ENCODE measurements around the gene AFG3L2. TPM values are rescaled to one million over a fixed set of nuclear protein-coding genes. Genes with fewer than 3 reads are reported as not detected.

AFG3L2 gene
- total and polyA plus RNA-seq, 2 donors = 26.9 to 34.3 TPM

DNA sequence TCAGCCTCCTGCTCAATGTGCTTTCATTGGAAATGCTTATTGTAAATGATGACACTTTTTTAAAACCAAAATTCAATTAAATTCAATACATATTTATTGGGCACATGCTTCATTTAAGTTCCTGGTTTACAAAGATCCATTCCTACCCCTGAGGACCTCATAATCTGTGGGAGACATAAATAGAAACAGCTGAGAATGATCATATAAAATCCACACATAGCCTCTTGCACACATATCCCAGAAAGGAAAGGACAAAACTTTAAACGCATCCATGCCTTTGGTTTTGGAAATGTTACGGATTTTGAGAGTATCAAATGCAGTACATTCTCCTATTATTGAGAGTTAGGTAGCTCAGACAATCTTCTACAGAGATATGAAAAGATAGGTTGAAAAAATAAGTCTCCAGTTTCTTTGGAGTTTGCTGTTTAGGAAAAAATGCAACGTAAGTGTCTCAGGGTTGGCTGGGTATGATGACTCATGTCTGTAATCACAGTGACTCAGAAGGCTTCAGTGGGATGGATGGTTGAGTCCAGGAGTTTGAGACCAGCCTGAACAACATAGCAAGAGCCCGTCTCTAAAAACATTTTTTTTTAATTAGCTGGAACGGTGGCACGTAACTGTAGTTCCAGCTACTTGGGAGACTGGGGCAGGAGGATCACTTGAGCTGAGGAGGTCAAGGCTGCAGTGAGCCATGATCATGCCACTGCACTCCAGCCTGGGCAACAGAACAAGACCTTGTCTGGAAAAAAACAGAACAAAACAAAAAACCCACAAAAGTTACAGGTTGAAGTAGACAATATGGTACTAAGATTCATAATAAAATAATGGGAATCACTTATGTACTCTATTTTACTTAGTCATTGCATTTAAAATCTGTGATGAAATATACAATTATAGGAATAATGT lies 26.8 kb upstream of the AFG3L2 start:
- 90% methylated on average over 6 of the region's 6 CpGs for WGBS
- no peak overlapping the region for H3K27ac ChIP-seq (ENCODE audit: low read depth in 1 of 2, low read length in 1 of 2)
- no peak for DNase-seq (ENCODE audit: low read depth in 6 of 9, low spot score in 9 of 9)

DNA sequence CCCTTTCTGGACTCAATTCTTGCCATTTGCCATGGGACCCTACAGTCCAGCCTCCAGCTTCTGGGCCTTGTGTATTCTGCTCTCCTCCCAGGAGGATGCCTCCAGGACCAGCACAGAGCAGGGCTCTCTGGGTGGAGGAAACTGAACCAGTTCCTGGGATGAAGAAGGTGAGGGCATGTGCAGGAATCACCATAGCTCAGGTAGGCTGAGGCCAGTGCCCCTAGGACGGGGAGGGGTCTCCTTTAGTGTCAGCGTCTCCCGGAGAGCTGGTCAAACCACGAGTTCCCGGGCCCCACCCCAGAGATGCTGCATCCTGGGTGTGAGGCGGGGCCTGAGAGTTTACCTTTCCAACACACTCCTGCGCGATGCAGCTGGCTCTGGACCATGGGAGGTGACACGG lies 24.9 kb upstream of the AFG3L2 start:
- Histone ChIP-seq H3K27ac (ENCODE audit: low read depth in 1 of 2, low read length in 1 of 2) (no peak overlapping the region), H3K27me3 (ENCODE audit: control insufficient read depth in 2 of 2, insufficient read depth in 1 of 2, low read length in 1 of 2) (peaks cover 11 to 37% of the 10 kb centered on the region in 2 donors), H3K4me1 (ENCODE audit: control insufficient read depth in 2 of 2, insufficient read depth in 2 of 2, low read length in 2 of 2) (peaks cover 2 to 6% of the 10 kb centered on the region in 2 donors), H3K36me3 (ENCODE audit: control insufficient read depth in 2 of 2, insufficient read depth in 2 of 2, low read length in 1 of 2) (no peaks in the 10 kb centered on the region), H3K4me3 (ENCODE audit: low read length in 2 of 2) (no peak overlapping the region), H3K9me3 (ENCODE audit: control insufficient read depth in 2 of 2, insufficient read depth in 1 of 2, low read length in 1 of 2) (no peaks in the 10 kb centered on the region)
- WGBS = 89% methylated on average over 9 of the region's 9 CpGs
- no peak for DNase-seq (ENCODE audit: low read depth in 6 of 9, low spot score in 9 of 9)

More for the DNA sequence above, 26.8 kb upstream of the AFG3L2 start:
- Histone ChIP-seq H3K4me1 (ENCODE audit: control insufficient read depth in 2 of 2, insufficient read depth in 2 of 2, low read length in 2 of 2) (peaks cover 7 to 16% of the 10 kb centered on the region in 2 donors), H3K9me3 (ENCODE audit: control insufficient read depth in 2 of 2, insufficient read depth in 1 of 2, low read length in 1 of 2) (no peaks in the 10 kb centered on the region), H3K36me3 (ENCODE audit: control insufficient read depth in 2 of 2, insufficient read depth in 2 of 2, low read length in 1 of 2) (no peaks in the 10 kb centered on the region), H3K27me3 (ENCODE audit: control insufficient read depth in 2 of 2, insufficient read depth in 1 of 2, low read length in 1 of 2) (peaks cover 13 to 45% of the 10 kb centered on the region in 2 donors), H3K4me3 (ENCODE audit: low read length in 2 of 2) (no peak overlapping the region)

DNA sequence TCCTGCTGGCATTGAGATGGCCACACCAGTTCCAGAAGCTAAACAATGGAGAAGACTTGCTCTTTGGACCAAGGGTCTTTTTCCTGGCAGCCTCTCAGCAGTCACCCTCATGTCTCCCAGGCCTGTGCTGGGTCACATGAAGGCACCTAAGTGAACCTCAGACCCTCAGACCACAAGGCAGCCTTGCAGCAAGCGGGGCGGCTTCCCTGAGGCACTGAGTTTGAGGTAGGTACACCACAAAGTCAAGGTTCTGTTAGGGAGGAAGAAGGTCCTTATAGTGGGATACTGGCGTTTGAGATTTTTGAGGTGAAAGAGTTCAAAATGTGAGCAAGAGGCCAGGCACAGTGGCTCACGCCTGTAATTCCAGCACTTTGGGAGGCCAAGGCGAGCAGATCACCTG lies 22.2 kb upstream of the AFG3L2 start:
- Histone ChIP-seq H3K27ac (ENCODE audit: low read depth in 1 of 2, low read length in 1 of 2) (no peak overlapping the region), H3K36me3 (ENCODE audit: control insufficient read depth in 2 of 2, insufficient read depth in 2 of 2, low read length in 1 of 2) (no peaks in the 10 kb centered on the region), H3K4me1 (ENCODE audit: control insufficient read depth in 2 of 2, insufficient read depth in 2 of 2, low read length in 2 of 2) (no peaks in the 10 kb centered on the region), H3K27me3 (ENCODE audit: control insufficient read depth in 2 of 2, insufficient read depth in 1 of 2, low read length in 1 of 2) (peaks cover 0 to 16% of the 10 kb centered on the region in 2 donors), H3K4me3 (ENCODE audit: low read length in 2 of 2) (no peak overlapping the region), H3K9me3 (ENCODE audit: control insufficient read depth in 2 of 2, insufficient read depth in 1 of 2, low read length in 1 of 2) (no peaks in the 10 kb centered on the region)
- WGBS = 97% methylated on average over 5 of the region's 5 CpGs
- no peak for DNase-seq (ENCODE audit: low read depth in 6 of 9, low spot score in 9 of 9)

GRCh38 chr18:12398625-12399024 lies 21.6 kb upstream of the AFG3L2 start:
- no peak overlapping the region for H3K27ac ChIP-seq (ENCODE audit: low read depth in 1 of 2, low read length in 1 of 2)
- WGBS = 97% methylated on average over 5 of the region's 5 CpGs
- peaks cover 0 to 12% of the 10 kb centered on the region in 2 donors for H3K27me3 ChIP-seq (ENCODE audit: control insufficient read depth in 2 of 2, insufficient read depth in 1 of 2, low read length in 1 of 2)
- no peak overlapping the region for H3K4me3 ChIP-seq (ENCODE audit: low read length in 2 of 2)
- no peaks in the 10 kb centered on the region for H3K9me3 ChIP-seq (ENCODE audit: control insufficient read depth in 2 of 2, insufficient read depth in 1 of 2, low read length in 1 of 2)
- DNase-seq (ENCODE audit: low read depth in 6 of 9, low spot score in 9 of 9) = no peak
- H3K4me1 ChIP-seq (ENCODE audit: control insufficient read depth in 2 of 2, insufficient read depth in 2 of 2, low read length in 2 of 2) = no peaks in the 10 kb centered on the region
- no peaks in the 10 kb centered on the region for H3K36me3 ChIP-seq (ENCODE audit: control insufficient read depth in 2 of 2, insufficient read depth in 2 of 2, low read length in 1 of 2)

DNA sequence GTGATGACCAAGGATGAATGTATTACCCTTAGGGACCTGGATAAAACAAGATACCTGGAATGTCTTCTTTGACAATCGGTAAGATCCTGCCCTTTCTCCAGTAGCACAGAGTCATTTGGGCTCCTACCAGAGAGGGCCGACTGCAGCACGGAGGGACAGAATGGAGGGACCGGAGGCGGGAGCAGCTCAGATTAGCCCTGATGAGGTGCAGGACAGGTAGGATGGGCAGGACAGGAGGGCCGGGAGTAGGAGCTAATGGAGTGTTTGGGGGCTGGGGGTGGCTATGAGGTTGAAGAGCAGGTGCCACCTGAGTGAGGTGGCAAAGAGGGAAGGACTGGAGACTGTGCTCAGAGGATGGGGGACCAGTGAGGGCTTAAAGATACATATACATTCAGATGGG lies 20.8 kb upstream of the AFG3L2 start:
- no peak for DNase-seq (ENCODE audit: low read depth in 6 of 9, low spot score in 9 of 9)
- Histone ChIP-seq H3K27me3 (ENCODE audit: control insufficient read depth in 2 of 2, insufficient read depth in 1 of 2, low read length in 1 of 2) (peaks cover 0 to 7% of the 10 kb centered on the region in 2 donors), H3K4me1 (ENCODE audit: control insufficient read depth in 2 of 2, insufficient read depth in 2 of 2, low read length in 2 of 2) (no peaks in the 10 kb centered on the region), H3K4me3 (ENCODE audit: low read length in 2 of 2) (no peak overlapping the region), H3K9me3 (ENCODE audit: control insufficient read depth in 2 of 2, insufficient read depth in 1 of 2, low read length in 1 of 2) (no peaks in the 10 kb centered on the region), H3K27ac (ENCODE audit: low read depth in 1 of 2, low read length in 1 of 2) (no peak overlapping the region), H3K36me3 (ENCODE audit: control insufficient read depth in 2 of 2, insufficient read depth in 2 of 2, low read length in 1 of 2) (no peaks in the 10 kb centered on the region)
- 94% methylated on average over 6 of the region's 6 CpGs for WGBS

GRCh38 chr18:12397254-12397653 lies 20.2 kb upstream of the AFG3L2 start:
- no peak for DNase-seq (ENCODE audit: low read depth in 6 of 9, low spot score in 9 of 9)
- no peak overlapping the region for H3K27ac ChIP-seq (ENCODE audit: low read depth in 1 of 2, low read length in 1 of 2)
- no peaks in the 10 kb centered on the region for H3K4me1 ChIP-seq (ENCODE audit: control insufficient read depth in 2 of 2, insufficient read depth in 2 of 2, low read length in 2 of 2)
- 94% methylated on average over 9 of the region's 9 CpGs for WGBS
- no peak overlapping the region for H3K4me3 ChIP-seq (ENCODE audit: low read length in 2 of 2)
- peaks cover 0 to 4% of the 10 kb centered on the region in 2 donors for H3K27me3 ChIP-seq (ENCODE audit: control insufficient read depth in 2 of 2, insufficient read depth in 1 of 2, low read length in 1 of 2)
- H3K9me3 ChIP-seq (ENCODE audit: control insufficient read depth in 2 of 2, insufficient read depth in 1 of 2, low read length in 1 of 2) = no peaks in the 10 kb centered on the region
- no peaks in the 10 kb centered on the region for H3K36me3 ChIP-seq (ENCODE audit: control insufficient read depth in 2 of 2, insufficient read depth in 2 of 2, low read length in 1 of 2)

GRCh38 chr18:12394428-12394827 lies 17.4 kb upstream of the AFG3L2 start:
- DNase-seq (ENCODE audit: low read depth in 6 of 9, low spot score in 9 of 9) = no peak
- Histone ChIP-seq H3K4me3 (ENCODE audit: low read length in 2 of 2) (no peak overlapping the region), H3K27ac (ENCODE audit: low read depth in 1 of 2, low read length in 1 of 2) (no peak overlapping the region), H3K36me3 (ENCODE audit: control insufficient read depth in 2 of 2, insufficient read depth in 2 of 2, low read length in 1 of 2) (no peaks in the 10 kb centered on the region), H3K9me3 (ENCODE audit: control insufficient read depth in 2 of 2, insufficient read depth in 1 of 2, low read length in 1 of 2) (no peaks in the 10 kb centered on the region), H3K27me3 (ENCODE audit: control insufficient read depth in 2 of 2, insufficient read depth in 1 of 2, low read length in 1 of 2) (no peaks in the 10 kb centered on the region), H3K4me1 (ENCODE audit: control insufficient read depth in 2 of 2, insufficient read depth in 2 of 2, low read length in 2 of 2) (no peaks in the 10 kb centered on the region)
- 59% methylated on average over 8 of the region's 8 CpGs for WGBS

- WGBS = 94% methylated on average over 6 of the region's 6 CpGs
These were observed 17.0 kb upstream of the AFG3L2 start for GRCh38 chr18:12393998-12394397.

GRCh38 chr18:12393510-12393909 lies 16.5 kb upstream of the AFG3L2 start:
- WGBS = 98% methylated on average over 3 of the region's 3 CpGs

More at GRCh38 chr18:12393998-12394397, 17.0 kb upstream of the AFG3L2 start:
- no peaks in the 10 kb centered on the region for H3K27me3 ChIP-seq (ENCODE audit: control insufficient read depth in 2 of 2, insufficient read depth in 1 of 2, low read length in 1 of 2)
- H3K36me3 ChIP-seq (ENCODE audit: control insufficient read depth in 2 of 2, insufficient read depth in 2 of 2, low read length in 1 of 2) = no peaks in the 10 kb centered on the region
- H3K4me3 ChIP-seq (ENCODE audit: low read length in 2 of 2) = no peak overlapping the region
- no peak overlapping the region for H3K27ac ChIP-seq (ENCODE audit: low read depth in 1 of 2, low read length in 1 of 2)
- no peak for DNase-seq (ENCODE audit: low read depth in 6 of 9, low spot score in 9 of 9)
- no peaks in the 10 kb centered on the region for H3K4me1 ChIP-seq (ENCODE audit: control insufficient read depth in 2 of 2, insufficient read depth in 2 of 2, low read length in 2 of 2)
- no peaks in the 10 kb centered on the region for H3K9me3 ChIP-seq (ENCODE audit: control insufficient read depth in 2 of 2, insufficient read depth in 1 of 2, low read length in 1 of 2)

More at GRCh38 chr18:12393510-12393909, 16.5 kb upstream of the AFG3L2 start:
- no peak overlapping the region for H3K4me3 ChIP-seq (ENCODE audit: low read length in 2 of 2)
- no peak overlapping the region for H3K27ac ChIP-seq (ENCODE audit: low read depth in 1 of 2, low read length in 1 of 2)
- no peaks in the 10 kb centered on the region for H3K4me1 ChIP-seq (ENCODE audit: control insufficient read depth in 2 of 2, insufficient read depth in 2 of 2, low read length in 2 of 2)
- H3K27me3 ChIP-seq (ENCODE audit: control insufficient read depth in 2 of 2, insufficient read depth in 1 of 2, low read length in 1 of 2) = no peaks in the 10 kb centered on the region
- no peak for DNase-seq (ENCODE audit: low read depth in 6 of 9, low spot score in 9 of 9)
- H3K9me3 ChIP-seq (ENCODE audit: control insufficient read depth in 2 of 2, insufficient read depth in 1 of 2, low read length in 1 of 2) = no peaks in the 10 kb centered on the region
- no peaks in the 10 kb centered on the region for H3K36me3 ChIP-seq (ENCODE audit: control insufficient read depth in 2 of 2, insufficient read depth in 2 of 2, low read length in 1 of 2)
